Thyroid gland (tissue), 4 donors: ENCODE results near the gene HSD17B1. TPM values are rescaled to one million over a fixed set of nuclear protein-coding genes. Genes with fewer than 3 reads are reported as not detected.
A peak's percentile ranks its signal among the peaks of the same experiment; 100 is the strongest.
"Not testable (repeated sequence)": the region's sequence is repeated elsewhere in the genome, so short reads cannot be mapped to it uniquely, and the experiment has no call there.

Experiments
- DNase-seq, 2 donors: peaks; one replicate each; pipeline ENCODE4 v3.0.0-alpha.2; 2019
- H3K27ac ChIP-seq, 3 donors: fragments of 200-600 bp; sonication (generic); 1 replicate in 2 of 3; 2 replicates in 1 of 3; pipeline ENCODE4 v1.5.1; 2016 to 2019; ENCODE audit warnings: mild to moderate bottlenecking in 1 of 3, moderate library complexity in 1 of 3
- H3K27me3 ChIP-seq: fragments of 200-600 bp; sonication (generic); one replicate; pipeline ENCODE4 v1.5.1; 2019
- H3K36me3 ChIP-seq, 2 donors: fragments of 200-600 bp; sonication (generic); one replicate each; pipeline ENCODE4 v1.5.1; 2016 to 2019
- H3K4me1 ChIP-seq, 2 donors: fragments of 200-600 bp; sonication (generic); one replicate each; pipeline ENCODE4 v1.5.1; 2017 to 2019
- H3K4me3 ChIP-seq, 3 donors: fragments of 200-600 bp; sonication (generic); replicated peaks in 1 of 3; 1 replicate in 2 of 3; 2 replicates in 1 of 3; pipeline ENCODE4 v1.5.1; 2016; ENCODE audit warnings: mild to moderate bottlenecking in 1 of 3
- H3K9me3 ChIP-seq: fragments of 200-600 bp; sonication (generic); one replicate; pipeline ENCODE4 v1.5.1; 2017
- CTCF ChIP-seq, 6 experiments: fragments of 200-600 bp in 3 of 6; fragments of 450-650 bp in 3 of 6; sonication (generic) in 3 of 6; IDR thresholded peaks; one replicate each; pipeline ENCODE4 v1.5.1; 2016 to 2019; ENCODE audit warnings: antibody characterized with exemption in 6 of 6, mild to moderate bottlenecking in 2 of 6, inconsistent platforms in 1 of 6, moderate library complexity in 1 of 6
- POLR2A ChIP-seq, 2 donors: fragments of 450-650 bp; IDR thresholded peaks; one replicate each; pipeline ENCODE4 v1.6.1; 2017; ENCODE audit warnings: antibody characterized with exemption in 2 of 2, mild to moderate bottlenecking in 2 of 2, moderate library complexity in 1 of 2
- WGBS, 2 donors: methylation state at CpG; one replicate each; pipeline ENCODE4 v1.1.5; 2017; 5-methylcytosine and 5-hydroxymethylcytosine counted together
- intact Hi-C: fragments of 100-400 bp; cut with DNase I; formaldehyde crosslinking; loops from one replicate; pipeline ENCODE4 v1.15.1; 2023
- total RNA-seq, 4 donors: library from RNA; depleted of rRNA; stranded (reverse); fragments of >200 nt; gene quantifications; one replicate each; pipeline ENCODE4 v1.2.3, GENCODE V29; 2016

The HSD17B1 gene, protein sequence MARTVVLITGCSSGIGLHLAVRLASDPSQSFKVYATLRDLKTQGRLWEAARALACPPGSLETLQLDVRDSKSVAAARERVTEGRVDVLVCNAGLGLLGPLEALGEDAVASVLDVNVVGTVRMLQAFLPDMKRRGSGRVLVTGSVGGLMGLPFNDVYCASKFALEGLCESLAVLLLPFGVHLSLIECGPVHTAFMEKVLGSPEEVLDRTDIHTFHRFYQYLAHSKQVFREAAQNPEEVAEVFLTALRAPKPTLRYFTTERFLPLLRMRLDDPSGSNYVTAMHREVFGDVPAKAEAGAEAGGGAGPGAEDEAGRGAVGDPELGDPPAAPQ
- 1 to 10 TPM in 2 of 4 donors, under 1 TPM in 2; 0.21 to 4.1 (median 1.3) TPM for total RNA-seq

GRCh38 chr17:42552736-42553135 is at the start of gene HSD17B1:
TSS of gene HSD17B1 (plus strand) at chr17:42552923. CDS start at chr17:42552934, 11 bp downstream.
- Histone ChIP-seq H3K4me1 (peaks cover 23 to 26% of the 10 kb centered on the region in 2 donors), H3K4me3 (peak within 1 kb of the TSS in 1 of 3 donors; percentile 74)
- intact Hi-C loops, H3K27me3 ChIP-seq, DNase-seq, H3K36me3 ChIP-seq, H3K9me3 ChIP-seq, H3K27ac ChIP-seq: not testable (repeated sequence)
- 94 to 95% methylated on average over 8 to 15 of the region's 15 CpGs for WGBS, 2 donors

DNA sequence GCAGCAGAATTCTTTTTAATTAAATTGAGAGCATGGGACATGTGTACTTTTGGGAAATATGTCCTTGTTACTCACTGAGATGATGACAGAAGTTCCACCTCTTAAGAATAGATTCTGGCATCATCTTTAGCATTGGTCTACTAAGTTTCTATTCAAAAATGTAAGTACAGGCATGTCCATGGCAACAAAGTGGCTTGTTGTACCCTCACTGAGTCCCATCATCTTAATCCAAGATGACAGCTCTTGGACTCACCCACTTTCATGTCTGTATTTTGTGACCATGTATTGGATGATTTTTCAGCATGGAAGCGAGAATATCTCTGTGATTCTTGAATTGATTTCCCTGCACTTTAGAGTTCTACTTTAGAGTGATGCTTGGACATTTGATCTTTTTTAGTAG is 49.8 kb upstream of the HSD17B1 start:
- no peaks in the 10 kb centered on the region for H3K9me3 ChIP-seq
- TF ChIP-seq POLR2A (IDR thresholded peaks at IDR 0.05) (no peak), CTCF (IDR thresholded peaks at IDR 0.05) (no peak)
- no peaks in the 10 kb centered on the region for H3K27me3 ChIP-seq
- H3K36me3 ChIP-seq = peaks cover 55 to 60% of the 10 kb centered on the region in 2 donors
- peaks cover 0 to 9% of the 10 kb centered on the region in 2 donors for H3K4me1 ChIP-seq
- no peak for DNase-seq
- intact Hi-C loops = no loop called here
- no peak overlapping the region for H3K27ac ChIP-seq
- 96% methylated on average over 1 of the region's 1 CpG for WGBS, 2 donors
- no peak overlapping the region for H3K4me3 ChIP-seq

- Histone ChIP-seq H3K4me1 (peaks cover 10 to 45% of the 10 kb centered on the region in 2 donors), H3K9me3 (no peaks in the 10 kb centered on the region), H3K36me3 (peaks cover 19 to 22% of the 10 kb centered on the region in 2 donors), H3K27me3 (no peaks in the 10 kb centered on the region), H3K27ac (peak overlapping the region in 2 of 3 donors; percentile 69 to 77), H3K4me3 (no peak overlapping the region)
- TF ChIP-seq POLR2A (IDR thresholded peaks at IDR 0.05) (no peak), CTCF (IDR thresholded peaks at IDR 0.05) (no peak)
- intact Hi-C loops = no loop called here
- 88 to 92% methylated on average over 4 of the region's 4 CpGs for WGBS, 2 donors
- no peak for DNase-seq
These were observed 45.1 kb upstream of the HSD17B1 start for GRCh38 chr17:42507671-42508070.

- WGBS, 2 donors = 72 to 73% methylated on average over 12 of the region's 12 CpGs
- TF ChIP-seq POLR2A (IDR thresholded peaks at IDR 0.05) (no peak), CTCF (IDR thresholded peaks at IDR 0.05) (no peak)
- Histone ChIP-seq H3K27ac (peak overlapping the region; percentile 57 to 77 (median 69)), H3K27me3 (no peaks in the 10 kb centered on the region), H3K9me3 (no peaks in the 10 kb centered on the region), H3K4me1 (peaks cover 10 to 54% of the 10 kb centered on the region in 2 donors), H3K4me3 (no peak overlapping the region), H3K36me3 (peaks cover 10 to 16% of the 10 kb centered on the region in 2 donors)
- DNase-seq = no peak
- intact Hi-C loops = no loop called here
These were observed 44.1 kb upstream of the HSD17B1 start for GRCh38 chr17:42508426-42509165.

DNA sequence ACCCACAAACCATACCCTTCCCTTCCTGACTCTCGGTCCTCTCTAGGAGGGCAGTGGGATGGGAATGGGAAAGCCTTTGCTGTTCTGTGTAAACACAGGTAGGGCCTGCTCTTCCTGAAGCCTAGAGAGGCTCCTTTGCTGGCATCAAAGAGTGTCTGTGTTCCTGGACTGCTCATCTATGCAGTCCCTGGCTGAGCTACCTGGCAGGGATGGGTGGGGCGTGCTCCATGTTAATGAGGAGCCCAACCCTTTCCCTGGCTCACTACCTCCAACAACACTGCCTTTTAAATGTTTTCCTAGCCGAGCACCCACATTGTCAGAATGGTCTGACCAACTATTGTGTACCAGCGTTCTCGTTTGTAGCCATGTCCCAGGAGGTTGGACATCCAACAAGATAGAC is 43.3 kb upstream of the HSD17B1 start:
- Histone ChIP-seq H3K4me3 (no peak overlapping the region), H3K9me3 (no peaks in the 10 kb centered on the region), H3K36me3 (peaks cover 11 to 14% of the 10 kb centered on the region in 2 donors), H3K27ac (peak overlapping the region; percentile 57 to 77 (median 69)), H3K4me1 (peaks cover 10 to 58% of the 10 kb centered on the region in 2 donors), H3K27me3 (no peaks in the 10 kb centered on the region)
- intact Hi-C loops = no loop called here
- WGBS, 2 donors = 42 to 56% methylated on average over 5 of the region's 5 CpGs
- TF ChIP-seq CTCF (IDR thresholded peaks at IDR 0.05) = no peak
- TF ChIP-seq POLR2A (IDR thresholded peaks at IDR 0.05) = no peak
- peak; percentile 72 to 80 for DNase-seq
